ENCODE measurements around the gene KLHL25.
A peak's percentile ranks its signal among the peaks of the same experiment; 100 is the strongest.

KLHL25 gene

GRCh38 chr15:85760531-85761371 is 34.0 kb downstream of the KLHL25 start:
- DNase-seq (ENCODE audit: low read depth): no peak

GRCh38 chr15:85760049-85760448 is 34.7 kb downstream of the KLHL25 start:
- DNase-seq (ENCODE audit: low read depth): no peak

- DNase-seq (ENCODE audit: low read depth): no peak
Observed at GRCh38 chr15:85759376-85759775, 35.3 kb downstream of the KLHL25 start.

GRCh38 chr15:85758655-85758978 is 36.1 kb downstream of the KLHL25 start:
- no peak for DNase-seq (ENCODE audit: low read depth)

GRCh38 chr15:85757939-85758654 is 36.6 kb downstream of the KLHL25 start:
- DNase-seq (ENCODE audit: low read depth): no peak

GRCh38 chr15:85757073-85757938 is 37.4 kb downstream of the KLHL25 start:
- DNase-seq (ENCODE audit: low read depth): no peak

- DNase-seq (ENCODE audit: low read depth): no peak
Observed at GRCh38 chr15:85756411-85757072, 38.2 kb downstream of the KLHL25 start.

GRCh38 chr15:85755942-85756341 is 38.8 kb downstream of the KLHL25 start:
- no peak for DNase-seq (ENCODE audit: low read depth)

- DNase-seq (ENCODE audit: low read depth): no peak
Observed at GRCh38 chr15:85755471-85755870, 39.3 kb downstream of the KLHL25 start.

- no peak for DNase-seq (ENCODE audit: low read depth)
Observed at GRCh38 chr15:85754989-85755388, 39.7 kb downstream of the KLHL25 start.

GRCh38 chr15:85753791-85754452 is 40.8 kb downstream of the KLHL25 start:
- no peak for DNase-seq (ENCODE audit: low read depth)

- DNase-seq (ENCODE audit: low read depth): no peak
Observed at GRCh38 chr15:85753261-85753660, 41.5 kb downstream of the KLHL25 start.

GRCh38 chr15:85752491-85752961 is 42.2 kb downstream of the KLHL25 start:
- no peak for DNase-seq (ENCODE audit: low read depth)

GRCh38 chr15:85752124-85752475 is 42.6 kb downstream of the KLHL25 start:
- no peak for DNase-seq (ENCODE audit: low read depth)

GRCh38 chr15:85751291-85752123 is 43.2 kb downstream of the KLHL25 start:
- no peak for DNase-seq (ENCODE audit: low read depth)

- DNase-seq (ENCODE audit: low read depth): peak; percentile 39
Observed at GRCh38 chr15:85750319-85751290, 44.1 kb downstream of the KLHL25 start.

- DNase-seq (ENCODE audit: low read depth): peak; percentile 16
Observed at GRCh38 chr15:85749261-85750151, 45.2 kb downstream of the KLHL25 start.

GRCh38 chr15:85748729-85749128 is 46.0 kb downstream of the KLHL25 start:
- no peak for DNase-seq (ENCODE audit: low read depth)
